SK-N-SH treated with all-trans-retinoic acid at 6 μM for 48 hours (cell line): ENCODE measurements around the gene FIGNL2.

Experiments used
- ARNTL ChIP-seq: fragments of 450-650 bp; formaldehyde crosslinking; IDR thresholded peaks from 2 replicates; pipeline ENCODE4 v1.5.0; 2020; ENCODE audit warnings: low read depth, mild to moderate bottlenecking, moderate library complexity, borderline replicate concordance
- BACH2 ChIP-seq: fragments of 250-450 bp; sonication (Bioruptor Pico); IDR thresholded peaks from 2 replicates; pipeline ENCODE4 v1.9.0; 2021; ENCODE audit warnings: mild to moderate bottlenecking, borderline replicate concordance
- CREB5 ChIP-seq: fragments of 250-450 bp; sonication (Bioruptor Pico); IDR thresholded peaks from 2 replicates; pipeline ENCODE4 v1.5.1; 2020; ENCODE audit warnings: low read depth, mild to moderate bottlenecking, moderate library complexity
- CSDC2 ChIP-seq: fragments of 250-450 bp; sonication (Bioruptor Pico); IDR thresholded peaks from 2 replicates; pipeline ENCODE4 v1.5.0; 2020; ENCODE audit warnings: mild to moderate bottlenecking, moderate library complexity
- ESRRG ChIP-seq: fragments of 250-450 bp; sonication (Bioruptor Pico); IDR thresholded peaks from 2 replicates; pipeline ENCODE4 v1.6.1; 2021; ENCODE audit warnings: mild to moderate bottlenecking
- OSR1 ChIP-seq: fragments of 250-450 bp; sonication (Bioruptor Pico); IDR thresholded peaks from 2 replicates; pipeline ENCODE4 v1.8.0; 2022; ENCODE audit warnings: moderate library complexity, mild to moderate bottlenecking, inconsistent platforms
- PATZ1 ChIP-seq: fragments of 250-450 bp; sonication (Bioruptor Pico); IDR thresholded peaks from 2 replicates; pipeline ENCODE4 v1.8.0; 2020; ENCODE audit warnings: mild to moderate bottlenecking, moderate library complexity, borderline replicate concordance
- PPARA ChIP-seq: fragments of 250-450 bp; sonication (Bioruptor Pico); IDR thresholded peaks from 2 replicates; pipeline ENCODE4 v1.5.0; 2020; ENCODE audit warnings: mild to moderate bottlenecking, borderline replicate concordance
- ZC3H10 ChIP-seq: fragments of 250-450 bp; sonication (Bioruptor Pico); IDR thresholded peaks from 2 replicates; pipeline ENCODE4 v1.5.1; 2021; ENCODE audit warnings: mild to moderate bottlenecking, moderate library complexity
- ZFP3 ChIP-seq: fragments of 250-450 bp; sonication (Bioruptor Pico); IDR thresholded peaks from 2 replicates; pipeline ENCODE4 v1.5.0; 2020; ENCODE audit warnings: mild to moderate bottlenecking, moderate library complexity
- ZFP30 ChIP-seq: fragments of 450-650 bp; formaldehyde crosslinking; IDR thresholded peaks from 2 replicates; pipeline ENCODE4 v1.5.0; 2022; ENCODE audit warnings: mild to moderate bottlenecking, moderate library complexity
- ZNF8 ChIP-seq: fragments of 450-650 bp; formaldehyde crosslinking; IDR thresholded peaks from 2 replicates; pipeline ENCODE4 v1.5.0; 2020; ENCODE audit warnings: mild to moderate bottlenecking, moderate library complexity
- TF ChIP-seq, protein P1 (sequence below): fragments of 250-450 bp; sonication (Bioruptor Pico); IDR thresholded peaks from 2 replicates; pipeline ENCODE4 v1.5.1; 2021; ENCODE audit warnings: mild to moderate bottlenecking, moderate library complexity
- TF ChIP-seq, protein P2 (sequence below): fragments of 250-450 bp; sonication (Bioruptor Pico); IDR thresholded peaks from 2 replicates; pipeline ENCODE4 v1.5.0; 2020; ENCODE audit warnings: mild to moderate bottlenecking, moderate library complexity

- TF ChIP-seq ARNTL (CRISPR knock-in tag) (no peak), ZNF8 (no peak), ESRRG (no peak), CREB5 (CRISPR knock-in tag) (no peak), ZFP3 (CRISPR knock-in tag) (no peak), ZFP30 (CRISPR knock-in tag) (no peak), OSR1 (CRISPR knock-in tag) (no peak), BACH2 (CRISPR knock-in tag) (no peak), CSDC2 (CRISPR knock-in tag) (no peak), PPARA (CRISPR knock-in tag) (no peak), PATZ1 (CRISPR knock-in tag) (no peak), ZC3H10 (CRISPR knock-in tag) (no peak)
- TF ChIP-seq, protein P1, sequence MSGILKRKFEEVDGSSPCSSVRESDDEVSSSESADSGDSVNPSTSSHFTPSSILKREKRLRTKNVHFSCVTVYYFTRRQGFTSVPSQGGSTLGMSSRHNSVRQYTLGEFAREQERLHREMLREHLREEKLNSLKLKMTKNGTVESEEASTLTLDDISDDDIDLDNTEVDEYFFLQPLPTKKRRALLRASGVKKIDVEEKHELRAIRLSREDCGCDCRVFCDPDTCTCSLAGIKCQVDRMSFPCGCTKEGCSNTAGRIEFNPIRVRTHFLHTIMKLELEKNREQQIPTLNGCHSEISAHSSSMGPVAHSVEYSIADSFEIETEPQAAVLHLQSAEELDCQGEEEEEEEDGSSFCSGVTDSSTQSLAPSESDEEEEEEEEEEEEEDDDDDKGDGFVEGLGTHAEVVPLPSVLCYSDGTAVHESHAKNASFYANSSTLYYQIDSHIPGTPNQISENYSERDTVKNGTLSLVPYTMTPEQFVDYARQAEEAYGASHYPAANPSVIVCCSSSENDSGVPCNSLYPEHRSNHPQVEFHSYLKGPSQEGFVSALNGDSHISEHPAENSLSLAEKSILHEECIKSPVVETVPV (CRISPR knock-in tag) = no peak
- TF ChIP-seq, protein P2, sequence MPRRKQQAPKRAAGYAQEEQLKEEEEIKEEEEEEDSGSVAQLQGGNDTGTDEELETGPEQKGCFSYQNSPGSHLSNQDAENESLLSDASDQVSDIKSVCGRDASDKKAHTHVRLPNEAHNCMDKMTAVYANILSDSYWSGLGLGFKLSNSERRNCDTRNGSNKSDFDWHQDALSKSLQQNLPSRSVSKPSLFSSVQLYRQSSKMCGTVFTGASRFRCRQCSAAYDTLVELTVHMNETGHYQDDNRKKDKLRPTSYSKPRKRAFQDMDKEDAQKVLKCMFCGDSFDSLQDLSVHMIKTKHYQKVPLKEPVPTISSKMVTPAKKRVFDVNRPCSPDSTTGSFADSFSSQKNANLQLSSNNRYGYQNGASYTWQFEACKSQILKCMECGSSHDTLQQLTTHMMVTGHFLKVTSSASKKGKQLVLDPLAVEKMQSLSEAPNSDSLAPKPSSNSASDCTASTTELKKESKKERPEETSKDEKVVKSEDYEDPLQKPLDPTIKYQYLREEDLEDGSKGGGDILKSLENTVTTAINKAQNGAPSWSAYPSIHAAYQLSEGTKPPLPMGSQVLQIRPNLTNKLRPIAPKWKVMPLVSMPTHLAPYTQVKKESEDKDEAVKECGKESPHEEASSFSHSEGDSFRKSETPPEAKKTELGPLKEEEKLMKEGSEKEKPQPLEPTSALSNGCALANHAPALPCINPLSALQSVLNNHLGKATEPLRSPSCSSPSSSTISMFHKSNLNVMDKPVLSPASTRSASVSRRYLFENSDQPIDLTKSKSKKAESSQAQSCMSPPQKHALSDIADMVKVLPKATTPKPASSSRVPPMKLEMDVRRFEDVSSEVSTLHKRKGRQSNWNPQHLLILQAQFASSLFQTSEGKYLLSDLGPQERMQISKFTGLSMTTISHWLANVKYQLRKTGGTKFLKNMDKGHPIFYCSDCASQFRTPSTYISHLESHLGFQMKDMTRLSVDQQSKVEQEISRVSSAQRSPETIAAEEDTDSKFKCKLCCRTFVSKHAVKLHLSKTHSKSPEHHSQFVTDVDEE (CRISPR knock-in tag) = no peak
Observed at GRCh38 chr12:51841727-51842126, 6.8 kb downstream of the FIGNL2 start.
